ENCODE data around the gene MIXL1. TPM values are rescaled to one million over a fixed set of nuclear protein-coding genes. Genes with fewer than 3 reads are reported as not detected.

The MIXL1 gene
- total and polyA plus RNA-seq, 2 experiments from 2014 or later = 0.97 to 1.0 TPM

DNA sequence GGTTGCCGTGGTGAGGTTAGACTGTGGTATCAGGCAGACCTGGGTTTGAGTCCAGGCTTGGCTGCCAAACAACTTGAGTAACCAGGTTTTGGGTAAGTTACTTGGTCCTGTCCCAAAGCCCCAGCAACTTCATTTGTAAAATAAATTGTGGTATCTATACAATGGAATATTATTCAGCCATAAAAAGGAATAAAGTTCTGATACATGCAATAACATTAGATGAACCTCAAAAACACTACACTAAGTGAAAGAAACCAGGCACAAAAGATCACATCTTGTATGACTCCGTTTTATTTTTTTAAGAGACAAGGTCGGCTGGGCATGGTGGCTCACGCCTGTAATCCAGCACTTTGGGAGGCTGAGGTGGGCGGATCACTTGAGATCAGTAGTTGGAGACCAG, 16.4 kb upstream of the MIXL1 start:
- H3K36me3 Mint-ChIP-seq (ENCODE audit: low read depth) = no peaks in the 10 kb centered on the region
- peaks cover 7% of the 10 kb centered on the region; the same call in 1 of the 2 replicates for H3K27me3 ChIP-seq (ENCODE audit: insufficient read depth)
- H3K4me1 Mint-ChIP-seq = peaks cover 35% of the 10 kb centered on the region
- no peaks in the 10 kb centered on the region for H3K36me3 ChIP-seq (ENCODE audit: insufficient read depth)
- H3K4me1 ChIP-seq (ENCODE audit: insufficient read depth) = peaks cover 19% of the 10 kb centered on the region
- H2AFZ ChIP-seq = no peak overlapping the region
- 0 out of 2 replicates have a peak, but pooled peaks cover 9% of the 10 kb centered on the region for H3F3A ChIP-seq (replicated peaks; ENCODE audit: low read depth)
- H3K79me2 ChIP-seq (replicated peaks; ENCODE audit: insufficient read depth) = no peaks in the 10 kb centered on the region
- H3K27ac ChIP-seq (ENCODE audit: low read depth) = no peak overlapping the region
- DNase-seq (ENCODE audit: low spot score) (no peak), ATAC-seq (no peak)
- no peak overlapping the region for H3K4me2 ChIP-seq
- H3K27me3 Mint-ChIP-seq (ENCODE audit: insufficient read depth, low read depth, poor library complexity) = peaks cover 12% of the 10 kb centered on the region
- no peaks in the 10 kb centered on the region for H3K9me3 Mint-ChIP-seq
- no peak overlapping the region for H3K4me3 Mint-ChIP-seq
- H4K20me1 ChIP-seq (replicated peaks; ENCODE audit: insufficient read depth) = no peaks in the 10 kb centered on the region
- no peaks in the 10 kb centered on the region; the same call in 1 of the 2 replicates for H3K9me2 ChIP-seq (ENCODE audit: insufficient read depth)
- TF ChIP-seq ZNF114 (CRISPR knock-in tag; IDR thresholded peaks at IDR 0.05) (no peak), ZNF331 (CRISPR knock-in tag; IDR thresholded peaks at IDR 0.05; ENCODE audit: low read depth) (no peak), JUNB (IDR thresholded peaks at IDR 0.05; ENCODE audit: unreplicated experiment) (no peak), CREB1 (CRISPR knock-in tag; IDR thresholded peaks at IDR 0.05; ENCODE audit: low read depth) (no peak)
- H3K27ac Mint-ChIP-seq = no peak overlapping the region
- H3K4me3 ChIP-seq = no peak overlapping the region

- Histone ChIP-seq H3K9me2 (ENCODE audit: insufficient read depth) (no peaks in the 10 kb centered on the region; the same call in 1 of the 2 replicates), H3K4me2 (peak overlapping the region; percentile 67; the same call in 1 of the 2 replicates), H3K27ac (ENCODE audit: low read depth) (no peak overlapping the region), H3K4me3 (no peak overlapping the region), H3K79me2 (replicated peaks; ENCODE audit: insufficient read depth) (no peaks in the 10 kb centered on the region), H3K27me3 (ENCODE audit: insufficient read depth) (peaks cover 7% of the 10 kb centered on the region; the same call in 1 of the 2 replicates), H3K4me1 (ENCODE audit: insufficient read depth) (peaks cover 26% of the 10 kb centered on the region), H2AFZ (peak overlapping the region; percentile 76; the same call in 1 of the 2 replicates), H3F3A (replicated peaks; ENCODE audit: low read depth) (0 out of 2 replicates have a peak, but pooled peaks cover 4% of the 10 kb centered on the region), H3K36me3 (ENCODE audit: insufficient read depth) (no peaks in the 10 kb centered on the region), H4K20me1 (replicated peaks; ENCODE audit: insufficient read depth) (no peaks in the 10 kb centered on the region)
- no peak for DNase-seq (ENCODE audit: low spot score)
- Mint-ChIP-seq H3K36me3 (ENCODE audit: low read depth) (no peaks in the 10 kb centered on the region), H3K4me1 (peaks cover 31% of the 10 kb centered on the region), H3K9me3 (no peaks in the 10 kb centered on the region), H3K27ac (no peak overlapping the region), H3K27me3 (ENCODE audit: insufficient read depth, low read depth, poor library complexity) (peaks cover 13% of the 10 kb centered on the region), H3K4me3 (no peak overlapping the region)
- peak; percentile 12; the same call in 1 of the 3 replicates for ATAC-seq
- TF ChIP-seq EZH2phosphoT487 (IDR thresholded peaks at IDR 0.05; ENCODE audit: unreplicated experiment) (no peak), CREB1 (CRISPR knock-in tag; IDR thresholded peaks at IDR 0.05; ENCODE audit: low read depth) (no peak), EZH2 (IDR thresholded peaks at IDR 0.05; ENCODE audit: low read depth, unreplicated experiment) (no peak)
Measured at GRCh38 chr1:226209307-226210059, 14.0 kb upstream of the MIXL1 start.

GRCh38 chr1:226210571-226211176, 12.8 kb upstream of the MIXL1 start:
- Histone ChIP-seq H2AFZ (0 out of 2 replicates have a peak overlapping the region, but pooled peaks have one; percentile 28), H3K79me2 (replicated peaks; ENCODE audit: insufficient read depth) (no peaks in the 10 kb centered on the region), H3K27me3 (ENCODE audit: insufficient read depth) (peaks cover 7% of the 10 kb centered on the region; the same call in 1 of the 2 replicates), H3K4me1 (ENCODE audit: insufficient read depth) (peaks cover 29% of the 10 kb centered on the region), H3K9me2 (ENCODE audit: insufficient read depth) (no peaks in the 10 kb centered on the region; the same call in 1 of the 2 replicates), H3F3A (replicated peaks; ENCODE audit: low read depth) (0 out of 2 replicates have a peak, but pooled peaks cover 4% of the 10 kb centered on the region), H3K36me3 (ENCODE audit: insufficient read depth) (no peaks in the 10 kb centered on the region), H3K4me3 (no peak overlapping the region), H3K4me2 (peak overlapping the region; percentile 67), H3K27ac (ENCODE audit: low read depth) (no peak overlapping the region; the same call in 1 of the 2 replicates), H4K20me1 (replicated peaks; ENCODE audit: insufficient read depth) (no peaks in the 10 kb centered on the region)
- Mint-ChIP-seq H3K4me1 (peaks cover 38% of the 10 kb centered on the region), H3K36me3 (ENCODE audit: low read depth) (no peaks in the 10 kb centered on the region), H3K4me3 (peak overlapping the region; percentile 26), H3K27me3 (ENCODE audit: insufficient read depth, low read depth, poor library complexity) (peaks cover 15% of the 10 kb centered on the region), H3K9me3 (no peaks in the 10 kb centered on the region), H3K27ac (no peak overlapping the region)
- DNase-seq (ENCODE audit: low spot score) (peak; percentile 60), ATAC-seq (peak; percentile 66)
- TF ChIP-seq CTCF (conservative IDR thresholded peaks at IDR 0.05; ENCODE audit: low read depth in 2 of 2) (no peak), NANOG (IDR thresholded peaks at IDR 0.05; ENCODE audit: borderline replicate concordance) (peak; percentile 40; the same call in 1 of the 2 replicates), ZNF114 (CRISPR knock-in tag; IDR thresholded peaks at IDR 0.05) (no peak)

Data from GM23338 (cell line).